HG02588 (cell line): ENCODE data around the gene CDHR4.
"Not testable (repeated sequence)": the region's sequence is repeated elsewhere in the genome, so short reads cannot be mapped to it uniquely, and the experiment has no call there.

Experiments
- ATAC-seq: cut with Tn5 transposase; IDR thresholded peaks from one replicate; pipeline ENCODE4 v1.9.1; 2021; ENCODE audit warnings: mild to moderate bottlenecking, moderate library complexity; ENCODE audit not compliant: unreplicated experiment

CDHR4 gene

DNA sequence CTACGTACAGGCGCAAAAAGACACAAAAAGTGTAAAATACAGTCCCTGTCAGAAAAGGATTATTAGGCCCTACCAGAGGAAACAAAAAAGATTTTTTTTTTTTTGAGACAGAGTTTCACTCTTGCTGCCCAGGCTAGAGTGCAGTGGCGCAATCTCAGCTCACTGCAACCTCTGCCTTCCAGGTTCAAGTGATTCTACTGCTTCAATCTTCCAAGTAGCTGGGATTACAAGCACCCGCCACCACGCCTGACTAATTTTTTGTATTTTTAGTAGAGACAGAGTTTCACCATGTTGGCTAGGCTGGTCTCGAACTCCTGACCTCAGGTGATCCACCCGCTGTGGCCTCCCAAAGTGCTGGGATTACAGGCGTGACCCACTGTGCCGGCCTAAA, 18.7 kb downstream of the CDHR4 start:
- ATAC-seq, result not testable (repeated sequence)

DNA sequence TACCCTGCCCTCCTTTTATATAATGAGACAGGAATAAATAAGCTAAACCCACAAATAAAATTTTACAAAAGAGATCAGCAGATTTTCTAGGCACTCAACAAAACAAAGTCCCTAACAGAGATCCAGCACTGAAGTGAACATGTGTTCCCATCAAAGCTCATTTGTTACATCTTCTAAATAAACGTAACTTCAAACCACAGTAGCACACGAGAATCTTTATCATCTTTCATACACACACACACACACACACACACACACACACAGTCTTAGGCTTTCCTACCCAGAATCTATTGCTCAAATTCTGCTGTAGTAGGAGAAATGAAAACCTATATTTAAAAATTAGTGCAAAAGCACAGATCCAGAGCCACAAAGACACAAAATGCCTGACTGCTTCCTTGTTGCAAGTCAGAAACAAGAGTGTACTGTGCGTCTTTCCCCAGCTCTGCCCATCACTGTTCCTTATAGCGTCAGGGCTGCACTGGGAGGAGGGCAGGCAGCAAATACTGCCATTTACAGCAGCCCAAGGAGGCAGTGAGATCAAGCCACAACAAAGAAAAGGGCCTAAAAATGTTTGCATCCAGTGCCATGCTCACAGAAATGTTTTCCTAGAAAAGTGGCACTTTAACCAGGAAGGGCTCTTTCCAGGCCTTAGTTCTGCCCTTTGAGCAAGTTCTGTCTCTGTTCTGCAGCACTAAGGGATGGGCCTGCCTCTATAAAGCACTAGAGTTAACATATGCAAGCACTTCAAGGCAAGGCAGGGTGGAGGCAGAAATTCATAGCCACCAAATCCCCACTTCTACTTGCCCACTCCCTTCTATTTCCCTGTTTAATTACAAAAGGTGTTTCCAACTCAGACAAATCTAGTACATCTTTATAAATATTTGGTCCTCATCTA, 19.3 kb downstream of the CDHR4 start:
- ATAC-seq, result no peak

DNA sequence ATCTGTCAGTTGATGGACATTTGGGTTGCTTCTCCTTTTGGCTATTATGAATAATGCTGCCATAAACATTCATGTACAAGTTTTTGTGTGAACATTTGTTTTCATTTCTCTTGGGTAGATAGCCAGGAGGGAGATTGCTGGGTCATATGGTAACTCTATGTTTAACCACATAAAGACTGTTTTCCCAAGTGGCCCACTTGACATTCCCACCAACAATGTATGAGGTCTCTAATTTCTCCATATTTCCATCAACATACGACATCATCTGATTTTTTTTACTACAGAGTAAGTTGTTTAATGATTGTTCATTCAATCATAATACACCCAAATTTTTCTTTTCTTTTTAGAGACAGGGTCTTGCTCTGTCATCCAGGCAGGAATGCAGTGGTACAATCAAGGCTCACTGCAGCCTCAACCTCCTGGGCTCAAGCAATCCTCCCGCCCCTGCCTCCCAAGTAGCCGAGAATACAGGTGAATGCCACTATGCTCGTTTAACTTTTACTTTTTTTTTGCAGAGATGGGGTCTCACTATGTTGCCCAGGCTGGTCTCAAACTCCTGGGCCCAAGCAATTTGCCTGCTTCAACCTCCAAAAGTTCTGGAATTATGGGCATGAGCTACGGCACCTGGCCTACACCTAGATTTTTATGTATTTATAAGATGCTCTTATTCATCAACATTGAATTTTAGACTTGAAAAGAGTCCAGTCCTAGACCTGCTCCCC, 20.2 kb downstream of the CDHR4 start:
- ATAC-seq, result no peak

DNA sequence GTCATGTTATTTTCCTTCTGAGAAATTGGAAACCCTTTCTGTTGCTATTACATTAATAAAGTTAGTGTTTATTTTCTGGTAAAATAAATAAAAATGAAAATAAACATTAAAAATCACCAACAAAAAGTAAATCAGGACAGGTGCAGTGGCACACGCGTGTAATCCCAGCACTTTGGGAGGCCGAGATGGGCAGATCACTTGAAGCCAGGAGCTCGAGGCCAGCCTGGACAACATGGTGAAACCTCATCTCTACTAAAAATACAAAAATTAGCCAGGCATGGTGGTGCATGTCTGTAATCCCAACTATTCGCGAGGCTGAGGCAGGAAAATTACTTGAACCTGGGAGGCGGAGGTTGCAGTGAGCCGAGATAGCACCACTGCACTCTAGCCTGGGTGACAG, 23.6 kb downstream of the CDHR4 start:
- not testable (repeated sequence) for ATAC-seq

DNA sequence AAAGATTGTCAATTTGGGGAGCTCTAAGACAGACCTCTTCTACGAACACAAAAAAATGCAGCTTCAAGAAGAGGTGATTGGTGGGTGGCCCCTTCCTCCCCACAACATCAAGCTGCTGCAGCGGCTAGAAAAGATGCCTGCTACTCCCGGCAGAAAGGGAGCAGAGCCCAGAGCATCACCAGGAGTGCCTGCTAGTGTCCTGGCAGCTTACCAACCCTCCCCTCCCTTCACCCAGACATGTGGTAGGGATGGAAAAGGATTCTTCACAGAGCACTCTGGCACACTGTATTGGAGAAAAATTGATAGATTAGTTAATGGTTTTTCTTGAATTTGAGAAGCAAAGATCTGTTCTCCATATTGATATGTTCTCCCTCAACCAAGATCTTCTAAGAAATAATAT, 24.1 kb downstream of the CDHR4 start:
- no peak for ATAC-seq

DNA sequence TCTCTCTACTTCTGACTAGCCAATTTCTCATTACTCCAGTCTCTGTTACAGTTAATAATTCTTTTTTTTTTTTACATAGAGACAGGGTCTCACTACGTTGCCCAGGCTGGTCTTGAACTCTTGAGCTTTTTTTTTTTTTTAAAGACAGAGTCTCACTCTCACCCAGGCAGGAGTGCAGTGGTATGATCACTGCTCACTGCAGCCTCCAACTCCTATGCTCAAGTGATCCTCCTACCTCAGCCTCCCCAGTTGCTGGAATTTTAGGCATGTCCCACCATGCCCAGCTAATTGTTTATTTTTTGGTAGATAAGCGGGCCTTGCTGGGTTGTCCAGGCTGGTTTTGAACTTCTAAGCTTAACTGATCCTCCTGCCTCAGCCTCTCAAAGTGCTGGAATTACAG, 27.0 kb downstream of the CDHR4 start:
- ATAC-seq, result no peak

DNA sequence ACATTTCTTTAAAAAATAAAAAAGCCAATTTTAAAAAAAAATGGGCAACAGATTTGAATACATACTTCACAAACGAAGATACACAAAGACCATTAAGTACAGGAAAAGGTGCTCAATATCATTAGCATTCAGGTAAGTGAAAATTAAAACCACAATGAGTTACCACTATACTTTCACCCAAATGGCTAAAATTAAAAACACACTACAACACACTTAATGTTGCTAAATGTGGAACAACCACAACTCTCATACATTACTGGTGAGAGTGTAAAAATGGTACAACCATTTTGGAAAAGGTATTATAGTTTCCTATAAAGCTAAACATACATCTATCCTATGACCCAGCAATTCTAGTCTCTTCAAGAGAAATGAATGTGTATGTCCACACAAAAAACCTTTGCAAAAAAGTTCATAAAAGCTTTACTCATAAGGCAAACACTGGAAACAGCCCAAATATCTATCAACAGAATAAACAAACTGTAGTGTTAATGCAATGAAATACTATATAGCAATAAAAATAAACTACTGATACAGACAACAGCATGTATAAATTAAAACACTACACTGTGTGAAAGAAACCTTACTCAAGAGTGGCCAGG, 28.2 kb downstream of the CDHR4 start:
- no peak for ATAC-seq

DNA sequence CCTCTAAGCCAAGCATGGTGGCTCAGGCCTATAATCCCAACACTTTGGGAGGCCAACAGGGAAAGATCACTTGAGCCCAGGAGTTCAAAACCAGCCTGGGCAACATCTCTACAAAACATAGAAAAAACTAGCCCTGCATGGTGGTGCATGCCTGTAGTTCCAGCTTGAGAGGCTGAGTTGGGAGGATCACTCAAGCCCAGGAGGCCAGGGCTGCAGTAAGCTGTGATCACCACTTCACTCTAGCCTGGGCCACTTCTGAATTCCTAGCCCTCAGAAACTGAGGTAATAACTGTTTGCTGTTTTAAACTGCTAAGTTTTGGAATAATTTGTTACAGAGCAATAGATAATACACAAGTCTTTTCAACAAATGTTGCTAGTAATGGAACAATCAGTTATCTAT, 29.7 kb downstream of the CDHR4 start:
- no peak for ATAC-seq

DNA sequence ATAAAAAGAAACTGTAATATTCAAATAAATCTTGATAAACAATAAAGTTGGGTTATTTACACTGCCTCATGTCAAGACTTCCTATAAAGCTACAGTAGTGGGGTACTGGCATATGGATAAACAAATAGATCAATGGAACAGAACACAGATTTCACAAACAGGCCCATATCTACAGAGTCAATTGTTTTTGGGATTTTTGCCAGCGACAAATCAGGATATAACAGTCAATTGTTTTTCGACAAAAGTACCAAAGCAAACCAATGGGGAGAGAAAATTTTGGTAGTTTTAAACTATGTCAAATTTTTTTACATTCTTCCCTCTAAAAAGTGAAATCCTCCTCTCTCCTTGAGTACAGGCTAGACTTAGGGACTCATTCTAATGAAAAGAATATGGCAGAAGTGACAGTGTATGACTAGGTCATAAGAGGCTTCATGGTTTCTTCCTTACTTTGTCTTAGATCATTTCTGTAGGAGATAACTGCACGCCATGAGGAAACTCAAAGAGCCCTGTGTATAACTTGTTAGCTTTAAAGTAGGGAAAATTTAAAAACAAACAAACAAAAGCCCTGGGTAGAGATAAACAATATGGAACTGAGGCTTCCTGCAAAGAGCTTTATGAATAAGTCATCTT, 30.3 kb downstream of the CDHR4 start:
- ATAC-seq, result no peak

DNA sequence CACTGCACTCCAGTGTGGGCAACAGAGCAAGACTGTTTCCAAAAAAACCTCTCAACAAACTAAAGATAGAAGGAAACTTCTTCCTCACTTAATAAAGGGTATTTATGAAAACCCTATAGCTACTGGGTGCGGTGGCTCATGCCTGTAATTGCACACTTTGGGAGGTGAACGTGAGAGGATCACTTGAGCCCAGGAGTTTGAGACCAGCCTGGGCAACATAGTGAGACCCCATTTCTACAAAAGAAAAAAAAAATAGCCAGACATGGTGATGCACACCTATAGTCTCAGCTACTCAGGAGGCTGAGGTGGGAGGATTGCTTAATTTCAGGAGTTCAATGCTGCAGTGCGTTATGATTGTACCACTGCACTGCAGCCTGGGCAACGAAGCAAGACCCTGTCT, 35.7 kb downstream of the CDHR4 start:
- ATAC-seq, result no peak

DNA sequence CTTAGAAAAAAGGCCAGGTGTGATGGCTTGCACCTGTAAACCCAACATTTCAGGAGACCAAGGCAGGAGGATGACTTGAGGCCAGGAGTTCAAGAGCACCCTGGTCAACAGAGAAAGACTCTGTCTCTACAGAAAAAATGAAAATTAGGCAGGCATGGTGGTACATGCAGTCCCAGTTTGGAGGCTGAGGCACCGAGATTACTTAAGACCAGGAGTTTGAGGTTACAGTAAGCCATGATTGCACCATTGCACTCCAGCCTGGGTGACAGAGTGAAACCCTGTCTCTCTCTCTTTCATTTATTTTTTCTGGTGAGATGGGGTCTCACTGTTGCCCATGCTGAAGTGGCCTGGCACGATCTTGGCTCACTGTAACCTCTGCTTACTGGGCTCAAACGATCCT, 38.0 kb downstream of the CDHR4 start:
- ATAC-seq, result no peak

DNA sequence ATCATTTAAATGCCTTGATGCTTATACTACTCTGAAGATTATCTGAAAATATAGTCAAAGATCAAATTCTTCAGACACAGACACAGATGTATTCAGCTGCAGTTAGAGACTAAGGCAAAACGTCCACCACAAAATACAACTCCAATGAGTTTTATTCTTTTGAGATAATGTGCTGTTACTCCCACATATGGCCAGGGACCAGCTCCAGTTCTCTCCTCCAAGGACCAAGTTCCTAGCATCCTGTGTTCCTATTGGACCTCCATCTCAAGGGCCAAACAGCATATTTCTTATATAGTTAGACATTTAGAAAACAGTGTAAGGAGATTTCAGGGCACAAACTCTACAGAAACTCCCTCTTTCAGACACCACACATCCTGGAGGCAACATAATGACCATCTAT, 40.4 kb downstream of the CDHR4 start:
- no peak for ATAC-seq

DNA sequence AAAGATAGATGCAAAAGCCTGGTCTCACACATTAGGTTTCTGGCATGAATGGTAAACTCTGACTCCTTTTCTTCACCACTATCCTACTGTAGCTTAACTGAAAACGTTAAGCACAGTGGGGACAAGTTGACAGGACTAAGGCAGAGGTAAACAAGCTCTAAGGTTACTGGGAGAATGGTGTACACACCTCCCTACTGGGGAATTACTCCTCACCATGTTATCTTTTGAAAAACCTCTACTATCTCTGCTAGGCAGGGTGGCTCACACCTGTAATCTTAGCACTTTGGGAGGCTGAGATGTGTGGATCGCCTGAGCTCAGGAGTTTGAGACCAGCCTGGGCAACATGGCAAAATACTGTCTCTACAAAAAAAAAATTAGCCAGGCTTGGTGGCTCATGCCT, 42.5 kb downstream of the CDHR4 start:
- ATAC-seq, result no peak

DNA sequence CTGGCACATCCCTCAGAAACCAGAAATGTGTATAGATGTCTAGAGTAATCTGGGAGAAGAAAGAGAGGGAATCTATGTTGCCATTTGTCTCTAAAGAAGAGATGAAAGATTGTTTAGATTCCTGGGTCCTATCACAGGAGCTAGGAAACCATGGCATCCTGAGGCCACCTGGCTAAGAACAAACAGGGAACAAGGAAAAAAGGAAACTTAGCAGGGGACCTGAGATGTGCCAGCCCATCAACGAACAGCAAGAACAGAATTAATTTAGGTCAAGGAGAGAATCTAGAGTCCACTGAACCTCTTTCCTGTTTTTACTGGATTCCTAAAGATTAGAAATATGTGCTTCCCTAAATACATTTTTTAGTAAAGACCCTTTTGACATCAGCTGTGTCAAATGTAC, 43.6 kb downstream of the CDHR4 start:
- ATAC-seq, result no peak

DNA sequence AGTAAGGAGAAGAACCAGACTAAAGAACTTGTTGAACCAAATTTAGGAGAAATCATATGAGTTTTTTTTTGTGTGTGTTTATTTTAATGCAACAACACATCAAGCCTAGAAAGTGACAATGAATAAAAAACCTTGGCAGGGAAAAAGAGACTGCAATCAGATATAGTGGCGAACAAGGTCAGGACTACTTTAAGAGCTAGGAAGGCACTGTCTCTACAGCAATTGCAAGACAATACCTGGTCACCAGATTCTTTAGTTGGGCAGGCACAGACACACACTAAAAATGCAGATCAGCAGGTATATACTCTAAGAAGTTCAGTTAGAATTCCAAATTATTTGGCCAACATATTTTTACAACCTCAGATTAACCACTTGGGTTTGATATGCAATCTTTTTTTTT, 45.1 kb downstream of the CDHR4 start:
- no peak for ATAC-seq

DNA sequence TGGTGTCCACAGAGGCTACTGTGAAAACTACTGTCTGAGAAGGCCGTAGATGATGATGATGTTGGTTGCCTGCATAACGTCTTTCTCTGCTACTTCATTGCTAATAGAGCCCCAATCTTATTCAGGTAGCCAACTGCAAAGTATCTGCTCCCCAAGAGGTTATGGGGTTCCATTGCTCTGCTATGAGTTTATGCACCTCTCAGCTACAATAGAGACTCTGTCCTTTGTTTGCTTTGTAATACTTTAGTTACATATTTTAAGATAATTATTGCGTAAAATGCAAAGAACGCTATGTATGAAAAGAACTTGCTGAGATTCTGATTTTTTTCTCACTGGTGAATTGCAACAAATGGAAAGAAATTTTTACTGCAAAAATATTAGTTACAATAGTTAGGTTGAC, 48.2 kb downstream of the CDHR4 start:
- ATAC-seq, result no peak

DNA sequence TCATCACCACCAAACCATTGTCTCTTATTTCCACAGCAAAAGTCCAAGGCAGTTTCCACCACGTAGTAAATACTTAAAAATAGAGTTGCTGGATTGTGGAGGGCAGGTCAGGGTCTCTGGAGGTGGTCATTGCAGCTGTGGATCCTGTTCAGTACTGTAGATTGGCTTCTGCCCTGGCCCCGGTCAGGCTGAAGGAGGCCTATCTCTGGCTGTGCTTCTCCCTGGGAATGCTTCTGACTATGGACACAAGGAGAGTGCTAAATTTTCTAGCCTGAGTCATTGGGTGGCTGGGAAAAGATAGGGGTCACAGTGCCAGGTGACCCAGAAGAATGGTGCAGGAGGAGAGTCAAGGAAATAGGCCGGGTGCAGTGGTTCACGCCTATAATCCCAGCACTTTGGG, 49.6 kb downstream of the CDHR4 start:
- ATAC-seq, result no peak

DNA sequence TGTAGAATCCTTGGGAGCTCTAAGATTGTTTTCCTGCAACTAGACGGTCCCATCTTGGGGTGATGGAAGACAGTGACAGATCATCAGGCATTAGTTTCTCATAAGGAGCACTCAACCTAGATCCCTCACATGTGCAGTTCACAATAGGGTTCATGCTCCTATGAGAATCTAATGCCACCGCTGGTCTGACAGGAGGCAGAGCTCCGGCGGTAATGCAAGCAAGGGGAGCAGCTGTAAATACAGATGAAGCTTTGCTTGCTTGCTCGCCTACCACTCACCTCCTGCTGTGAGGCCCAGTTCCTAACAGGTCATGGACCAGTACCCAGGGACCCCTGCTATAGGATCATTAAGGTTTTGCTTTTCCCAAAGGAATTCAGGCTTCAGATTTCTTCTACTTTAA, 50.8 kb downstream of the CDHR4 start:
- ATAC-seq, result not testable (repeated sequence)

DNA sequence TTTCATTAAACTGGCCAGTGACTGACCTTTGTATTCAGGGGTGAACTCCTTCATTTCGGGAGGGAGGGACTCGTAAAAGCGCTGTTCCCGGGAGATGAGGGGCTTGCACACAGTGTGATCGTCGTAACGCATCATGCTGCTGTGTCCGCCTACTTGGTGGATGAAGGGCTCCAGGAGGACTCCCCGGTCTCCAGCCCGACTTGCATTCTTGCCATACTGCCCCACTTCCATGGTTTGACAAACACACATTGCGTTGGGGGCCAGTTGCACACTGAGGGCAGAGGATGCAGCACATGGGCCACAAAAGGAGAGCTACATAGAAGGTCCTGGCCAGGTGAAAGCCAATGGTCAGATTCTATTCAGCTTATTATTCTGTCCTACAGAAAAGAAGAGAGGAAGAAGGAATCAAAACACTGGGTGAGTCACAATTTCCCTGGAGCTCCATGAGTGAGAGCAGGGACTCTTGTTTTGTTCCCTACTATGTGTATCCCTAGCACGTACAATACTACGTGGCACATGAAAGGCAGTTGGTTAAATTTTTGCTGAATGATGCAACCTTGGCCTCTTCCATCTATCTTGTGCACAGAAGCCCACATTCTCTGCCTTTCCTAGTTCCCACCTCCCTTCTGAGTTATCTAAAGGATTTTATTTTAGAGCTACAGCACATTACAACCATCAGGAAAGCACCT, 51.7 kb downstream of the CDHR4 start:
- no peak for ATAC-seq

DNA sequence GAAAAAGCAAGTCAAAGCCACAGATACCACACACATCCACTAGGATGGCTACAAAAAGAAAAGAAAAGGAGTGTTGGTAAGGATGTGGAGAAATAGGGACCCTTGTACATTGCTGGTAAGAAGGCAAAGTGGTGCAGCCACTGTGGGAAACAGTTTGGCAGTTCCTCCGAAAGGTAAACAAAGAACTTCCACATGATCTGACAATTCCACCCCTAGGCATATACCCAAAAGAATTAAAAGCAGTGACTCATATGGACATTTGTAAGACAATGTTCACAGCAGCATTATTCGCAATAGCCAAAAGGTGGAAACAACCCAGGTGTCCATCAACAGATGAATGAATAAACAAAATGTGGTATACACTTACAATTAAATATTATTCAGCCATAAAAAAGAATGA, 53.7 kb downstream of the CDHR4 start:
- no peak for ATAC-seq
